HG02642 (cell line): ENCODE data around the gene OR2W3.

Experiments used
- ATAC-seq: cut with Tn5 transposase; IDR thresholded peaks from one replicate; pipeline ENCODE4 v1.9.1; 2021; ENCODE audit warnings: mild to moderate bottlenecking; ENCODE audit not compliant: unreplicated experiment, poor library complexity

OR2W3 gene

DNA sequence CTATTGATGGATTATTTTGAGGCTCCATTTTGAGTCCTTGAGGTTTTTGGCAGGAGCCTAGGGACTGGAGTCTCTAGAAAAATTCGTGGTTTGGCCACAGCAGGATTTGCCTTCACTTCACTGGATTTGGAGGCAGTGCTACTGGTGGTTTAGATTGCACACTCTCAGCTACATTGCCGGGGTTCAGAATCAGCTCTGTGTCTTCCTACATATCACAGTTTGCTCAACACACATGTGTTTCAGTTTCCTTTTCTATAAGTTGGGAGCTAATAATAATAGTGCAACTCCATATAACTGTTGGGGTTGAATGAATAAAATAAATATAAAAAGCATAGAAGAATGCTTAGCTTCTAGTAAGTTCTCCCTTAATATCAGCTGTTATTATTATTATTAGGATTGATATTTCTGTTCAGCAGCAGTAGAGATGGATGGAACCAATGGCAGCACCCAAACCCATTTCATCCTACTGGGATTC is at the start of gene OR2W3:
TSS of gene OR2W3 (plus strand) at position 425 of the 475 bp plus-strand sequence. CDS start at position 425, 0 bp downstream.
- ATAC-seq: no peak

DNA sequence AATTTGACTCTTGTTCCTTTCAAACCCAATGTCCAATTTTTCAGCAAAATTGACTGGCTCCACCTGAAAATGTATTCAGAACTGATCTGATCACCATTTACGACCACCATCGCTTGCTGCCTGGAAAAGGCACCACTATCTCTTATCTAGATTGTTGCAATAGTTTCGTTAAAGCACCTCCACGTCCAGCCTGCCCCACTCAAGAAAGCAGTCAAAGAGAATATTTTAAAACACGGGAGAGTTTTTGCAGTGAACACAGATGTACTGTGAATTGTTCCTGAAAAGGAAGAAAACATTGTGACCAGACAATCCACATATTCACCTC is 49.7 kb upstream of the OR2W3 start:
- ATAC-seq: no peak

DNA sequence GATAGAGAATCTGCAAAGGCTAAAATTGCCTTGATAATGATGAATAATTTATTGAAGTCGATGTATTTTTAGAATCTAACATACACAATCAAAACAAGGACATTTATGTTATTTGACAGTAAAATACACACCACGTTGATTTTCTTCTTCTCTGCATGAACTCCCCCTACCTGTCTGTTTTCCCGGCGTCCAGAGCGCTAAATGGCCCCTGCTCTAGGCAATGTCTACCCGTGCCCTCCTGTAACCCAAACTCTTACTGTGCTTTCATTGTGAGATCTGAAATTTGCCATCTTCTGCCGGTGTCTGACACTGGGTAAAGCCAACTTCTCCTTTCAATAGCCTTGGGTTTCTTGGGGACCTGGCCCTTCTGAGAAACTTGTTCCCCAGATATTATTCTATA is 47.0 kb upstream of the OR2W3 start:
- no peak for ATAC-seq

- no peak for ATAC-seq
These were observed 45.8 kb upstream of the OR2W3 start for GRCh38 chr1:247849616-247850015.

DNA sequence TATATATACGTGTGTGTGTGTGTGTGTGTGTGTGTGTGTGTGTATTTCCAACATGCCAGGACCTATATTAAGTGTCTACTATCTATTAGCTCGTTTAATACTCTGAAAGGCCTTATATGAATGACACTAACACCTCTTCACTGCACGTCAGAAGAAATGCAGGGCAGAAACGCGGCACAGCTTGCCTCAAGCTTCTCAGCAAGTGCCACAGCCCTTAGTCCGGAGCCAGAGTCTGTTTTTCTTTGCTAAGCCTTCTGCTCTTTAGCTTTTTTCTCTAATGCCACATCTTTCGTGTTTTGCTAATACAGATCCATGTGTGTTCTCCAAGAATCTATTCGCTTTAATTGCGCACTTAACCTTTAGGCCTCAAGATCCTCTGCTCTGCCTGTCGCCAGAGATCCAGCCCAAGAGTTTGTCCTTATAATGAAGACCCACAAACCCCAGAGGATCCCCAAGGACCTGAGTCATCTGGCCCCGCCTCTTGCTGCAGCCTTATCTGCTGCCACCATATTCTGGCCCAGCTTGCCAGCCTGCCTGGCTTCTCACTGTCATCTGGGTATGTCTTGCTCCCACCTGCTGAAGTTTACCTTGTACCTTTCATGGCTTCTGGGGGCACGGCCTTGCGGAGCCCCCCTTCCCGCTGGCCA is 40.4 kb upstream of the OR2W3 start:
- ATAC-seq: no peak

GRCh38 chr1:247855911-247856310 is 39.5 kb upstream of the OR2W3 start:
- ATAC-seq: no peak

DNA sequence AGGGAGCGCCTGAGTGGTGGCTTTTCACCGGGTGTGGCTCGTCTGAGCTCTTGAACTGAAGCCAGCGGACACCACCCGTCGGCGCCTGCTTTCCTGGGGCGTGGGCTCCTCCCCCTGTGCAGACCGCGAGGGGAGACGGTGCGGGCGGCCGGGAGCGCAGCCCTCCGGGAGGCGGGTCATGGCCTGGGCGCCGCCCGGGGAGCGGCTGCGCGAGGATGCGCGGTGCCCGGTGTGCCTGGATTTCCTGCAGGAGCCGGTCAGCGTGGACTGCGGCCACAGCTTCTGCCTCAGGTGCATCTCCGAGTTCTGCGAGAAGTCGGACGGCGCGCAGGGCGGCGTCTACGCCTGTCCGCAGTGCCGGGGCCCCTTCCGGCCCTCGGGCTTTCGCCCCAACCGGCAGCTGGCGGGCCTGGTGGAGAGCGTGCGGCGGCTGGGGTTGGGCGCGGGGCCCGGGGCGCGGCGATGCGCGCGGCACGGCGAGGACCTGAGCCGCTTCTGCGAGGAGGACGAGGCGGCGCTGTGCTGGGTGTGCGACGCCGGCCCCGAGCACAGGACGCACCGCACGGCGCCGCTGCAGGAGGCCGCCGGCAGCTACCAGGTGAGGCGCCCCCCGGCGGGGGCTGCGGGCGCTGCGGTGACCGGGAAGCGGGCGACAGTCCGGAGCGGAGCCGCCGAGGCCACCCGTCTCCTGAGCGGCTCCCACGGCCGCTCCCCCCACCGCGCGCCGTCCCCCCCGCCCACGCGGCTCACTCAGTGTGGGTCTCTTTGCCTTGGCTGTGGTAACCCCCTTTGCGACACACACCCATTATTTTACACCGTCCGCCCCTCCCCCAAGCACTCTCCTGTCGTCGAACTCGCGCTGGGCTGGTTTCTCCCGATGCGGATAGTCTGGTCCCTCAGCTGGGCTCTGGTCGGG is 38.1 kb upstream of the OR2W3 start, which contains the start of gene TRIM58:
TSS of gene TRIM58 (plus strand) at position 119 of the 916 bp plus-strand sequence. CDS start at position 179, 60 bp downstream.
- ATAC-seq: peak; percentile 67

- ATAC-seq: no peak
These were observed 37.3 kb upstream of the OR2W3 start for GRCh38 chr1:247857985-247858619.

GRCh38 chr1:247862756-247863155 is 32.6 kb upstream of the OR2W3 start:
- ATAC-seq: no peak

DNA sequence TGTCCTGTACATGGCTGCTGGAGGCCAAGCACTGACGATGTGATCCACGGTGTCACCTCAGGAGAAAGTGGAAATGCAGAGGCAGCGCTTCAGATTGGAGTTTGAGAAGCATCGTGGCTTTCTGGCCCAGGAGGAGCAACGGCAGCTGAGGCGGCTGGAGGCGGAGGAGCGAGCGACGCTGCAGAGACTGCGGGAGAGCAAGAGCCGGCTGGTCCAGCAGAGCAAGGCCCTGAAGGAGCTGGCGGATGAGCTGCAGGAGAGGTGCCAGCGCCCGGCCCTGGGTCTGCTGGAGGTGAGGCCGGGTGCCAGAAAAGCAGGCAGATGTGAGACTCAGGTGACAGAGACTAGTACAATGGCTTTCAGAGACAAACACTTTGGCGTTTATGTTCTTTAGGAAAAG is 30.7 kb upstream of the OR2W3 start:
- ATAC-seq: no peak

- no peak for ATAC-seq
These were observed 30.0 kb upstream of the OR2W3 start for GRCh38 chr1:247865416-247865815.

DNA sequence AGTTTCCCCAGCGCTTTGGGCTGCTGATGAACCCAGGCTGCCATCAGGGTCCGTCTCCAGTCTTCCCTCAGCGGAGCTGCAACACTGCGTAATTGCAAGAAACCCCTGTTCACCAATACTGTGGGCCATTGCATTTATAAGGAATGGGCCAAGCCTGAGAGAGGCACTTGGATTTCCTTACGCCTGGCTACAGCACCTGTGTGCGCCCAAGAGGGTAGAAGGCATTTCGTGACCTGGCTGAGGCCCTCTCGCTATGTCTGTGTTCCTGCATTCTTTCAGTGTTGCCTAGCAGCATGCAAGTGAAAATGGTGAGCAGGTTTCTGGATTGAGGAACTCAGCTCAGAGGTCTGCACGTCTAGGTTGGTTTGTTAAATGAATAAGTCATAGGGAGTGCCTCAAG is 12.0 kb upstream of the OR2W3 start:
- no peak for ATAC-seq

- ATAC-seq: no peak
These were observed 10.5 kb upstream of the OR2W3 start for GRCh38 chr1:247884797-247885413.

DNA sequence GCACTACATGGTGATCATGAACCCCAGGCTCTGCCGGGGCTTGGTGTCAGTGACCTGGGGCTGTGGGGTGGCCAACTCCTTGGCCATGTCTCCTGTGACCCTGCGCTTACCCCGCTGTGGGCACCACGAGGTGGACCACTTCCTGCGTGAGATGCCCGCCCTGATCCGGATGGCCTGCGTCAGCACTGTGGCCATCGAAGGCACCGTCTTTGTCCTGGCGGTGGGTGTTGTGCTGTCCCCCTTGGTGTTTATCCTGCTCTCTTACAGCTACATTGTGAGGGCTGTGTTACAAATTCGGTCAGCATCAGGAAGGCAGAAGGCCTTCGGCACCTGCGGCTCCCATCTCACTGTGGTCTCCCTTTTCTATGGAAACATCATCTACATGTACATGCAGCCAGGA is 589 bp downstream of the OR2W3 start:
- ATAC-seq: no peak

DNA sequence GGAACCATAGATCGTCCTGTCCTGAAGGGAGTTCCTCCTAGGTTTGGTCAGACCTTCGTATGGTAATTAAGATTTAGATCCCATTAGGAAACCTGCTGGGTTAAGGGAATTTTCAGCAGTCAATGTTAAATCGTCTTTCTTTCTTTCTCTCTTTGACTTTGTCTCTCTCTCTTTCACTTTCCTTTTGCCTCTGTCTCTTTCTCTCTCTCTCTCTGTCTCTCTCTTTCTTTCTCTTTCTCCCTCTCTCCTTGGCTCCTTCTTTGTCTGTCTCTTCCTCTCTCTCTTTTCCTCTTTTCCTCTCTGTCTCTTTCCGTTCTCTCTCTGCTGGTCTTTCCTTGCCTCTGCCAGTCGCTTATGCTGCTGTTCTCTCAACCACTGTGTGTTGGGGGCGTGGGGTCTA is 8.7 kb downstream of the OR2W3 start:
- ATAC-seq: no peak

DNA sequence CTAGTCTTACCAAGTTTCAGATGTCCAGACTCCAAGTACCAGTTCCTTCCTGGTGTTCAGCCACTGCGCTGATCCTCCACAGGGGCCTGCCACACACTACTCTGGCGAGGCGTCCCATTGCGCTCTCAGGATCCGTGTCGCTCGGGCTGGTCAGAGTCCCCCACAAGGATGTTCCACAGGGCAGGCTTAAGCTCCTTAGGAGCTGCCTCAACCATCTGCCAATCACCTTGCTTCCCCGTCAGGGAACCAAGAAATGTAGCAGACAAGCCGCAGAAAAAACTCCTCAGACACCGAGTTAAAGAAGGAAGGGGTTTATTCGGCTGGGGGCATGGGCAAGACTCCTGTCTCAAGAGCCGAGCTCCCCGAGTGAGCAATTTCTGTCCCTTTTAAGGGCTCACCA is 9.8 kb downstream of the OR2W3 start:
- no peak for ATAC-seq

DNA sequence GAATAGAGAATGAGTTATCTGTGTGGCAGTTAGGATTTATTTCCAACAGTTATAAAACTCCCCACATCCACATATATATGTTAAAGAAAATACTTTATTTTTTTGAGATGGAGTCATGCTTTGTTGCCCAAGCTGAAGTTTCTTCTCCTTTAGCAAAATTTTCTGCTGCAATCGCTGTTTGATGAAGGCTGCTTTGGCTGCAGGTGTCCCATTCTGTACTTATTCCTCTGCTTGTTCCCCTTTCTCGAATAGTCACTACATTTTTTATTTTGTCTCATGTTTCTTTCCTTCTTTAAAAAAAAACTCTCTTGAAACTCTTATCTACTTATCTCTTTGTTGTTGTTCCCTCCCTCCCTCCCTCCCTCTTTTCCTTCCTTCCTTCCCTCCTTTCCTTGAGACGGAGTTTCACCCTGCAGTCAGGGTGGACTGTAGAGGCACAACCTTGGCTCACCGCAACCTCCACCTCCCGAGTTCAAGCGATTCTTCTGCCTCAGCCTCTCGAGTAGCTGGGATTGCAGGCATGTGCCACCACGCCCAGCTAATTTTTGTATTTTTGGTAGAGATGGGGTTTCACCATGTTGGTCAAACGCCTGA is 10.6 kb downstream of the OR2W3 start:
- no peak for ATAC-seq

DNA sequence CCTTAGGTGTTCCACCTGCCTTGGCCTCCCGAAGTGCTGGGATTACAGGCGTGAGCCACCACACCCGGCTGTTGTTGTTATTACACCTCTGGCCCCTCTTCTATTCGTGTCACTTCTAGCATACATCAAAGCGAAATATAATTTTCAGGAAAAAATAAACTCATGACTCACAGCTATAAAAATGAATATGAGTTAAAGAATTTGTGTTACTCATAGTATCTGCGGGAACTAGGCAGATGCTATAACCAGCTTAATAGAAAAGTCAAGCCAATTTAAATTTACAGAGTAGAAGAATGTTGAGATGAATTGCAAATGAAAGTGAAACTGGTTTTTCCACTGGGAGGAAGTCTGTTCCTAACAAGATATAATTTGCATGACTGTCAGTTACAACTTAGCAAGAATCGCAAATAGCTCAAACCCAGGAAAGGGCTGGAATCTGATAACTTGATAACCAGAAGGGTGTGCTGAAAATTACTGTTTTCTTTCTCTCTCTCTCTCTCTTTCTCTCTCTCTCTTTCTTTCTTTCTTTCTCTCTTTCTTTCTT is 11.2 kb downstream of the OR2W3 start:
- ATAC-seq: no peak

- no peak for ATAC-seq
These were observed 13.4 kb downstream of the OR2W3 start for GRCh38 chr1:247908766-247909165.

DNA sequence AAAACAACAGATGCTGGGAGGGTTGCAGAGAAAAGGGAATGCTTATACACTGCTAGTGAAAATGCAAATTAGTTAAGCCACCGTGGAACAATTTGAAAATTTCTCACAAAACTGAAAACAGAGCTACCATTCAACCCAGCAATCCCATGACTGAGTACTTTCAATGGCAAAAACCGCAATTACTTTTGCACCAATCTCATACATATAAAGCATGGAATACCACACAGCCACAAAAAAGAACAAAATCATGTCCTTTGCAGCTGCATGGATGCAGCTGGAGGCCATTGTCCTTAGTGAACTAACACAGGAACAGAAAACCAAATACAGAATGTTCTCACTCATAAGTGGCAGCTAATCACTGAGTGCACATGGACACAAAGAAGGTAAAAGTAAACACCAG is 18.4 kb downstream of the OR2W3 start:
- ATAC-seq: no peak
